ENCODE results near the gene NXNL1. TPM values are rescaled to one million over a fixed set of nuclear protein-coding genes. Genes with fewer than 3 reads are reported as not detected.

NXNL1 gene
- total and polyA plus RNA-seq, 8 donors: 0.28 TPM; not detected in 7

DNA sequence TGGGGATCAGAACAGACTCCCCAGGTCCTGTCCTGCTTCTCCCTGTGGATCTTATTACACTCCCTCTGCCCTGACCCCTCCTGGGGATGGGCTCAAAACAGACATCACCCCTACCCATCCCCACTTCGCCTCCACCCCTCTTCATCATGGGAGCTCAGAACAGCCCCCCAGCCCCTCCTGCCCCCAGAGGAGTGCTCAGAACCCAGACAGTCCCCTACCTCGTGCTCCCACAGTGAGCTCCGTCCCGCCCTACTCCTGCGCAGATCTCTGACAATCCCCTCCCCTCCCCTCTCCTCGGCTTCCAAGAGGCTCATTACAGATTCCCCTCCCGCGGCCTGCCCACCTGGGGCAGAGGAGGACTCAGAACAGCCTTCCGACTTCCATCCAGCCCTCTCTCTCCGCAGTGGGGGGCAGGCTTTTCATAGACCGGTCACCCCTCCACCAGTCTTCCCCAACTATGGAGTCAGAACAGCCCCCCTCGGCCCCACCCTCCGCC is 6.1 kb downstream of the NXNL1 start:
- no peak for TF ChIP-seq CTCF (IDR thresholded peaks at IDR 0.05)
- Histone ChIP-seq H3K27ac (no peak overlapping the region), H3K9me3 (no peaks in the 10 kb centered on the region), H3K4me1 (no peaks in the 10 kb centered on the region), H3K27me3 (peaks cover 22 to 75% of the 10 kb centered on the region in 2 donors), H3K36me3 (no peaks in the 10 kb centered on the region), H3K4me3 (no peak overlapping the region)
- ATAC-seq (no peak), DNase-seq (peak in 1 of 4 donors; percentile 43)
- intact Hi-C loops (cut with DNase I): no loop called here

- ATAC-seq (no peak), DNase-seq (no peak)
- Histone ChIP-seq H3K36me3 (no peaks in the 10 kb centered on the region), H3K4me1 (peaks cover 0 to 12% of the 10 kb centered on the region in 2 donors), H3K9me3 (no peaks in the 10 kb centered on the region), H3K27me3 (peaks cover 22 to 75% of the 10 kb centered on the region in 2 donors), H3K4me3 (no peak overlapping the region), H3K27ac (no peak overlapping the region)
- TF ChIP-seq CTCF (IDR thresholded peaks at IDR 0.05): no peak
- intact Hi-C loops (cut with DNase I): no loop called here
Measured at GRCh38 chr19:17451820-17452219, 8.9 kb downstream of the NXNL1 start.

GRCh38 chr19:17450264-17451075 is 10.3 kb downstream of the NXNL1 start:
- no peak overlapping the region for H3K4me3 ChIP-seq
- no peak overlapping the region for H3K27ac ChIP-seq
- H3K36me3 ChIP-seq: no peaks in the 10 kb centered on the region
- no peaks in the 10 kb centered on the region for H3K9me3 ChIP-seq
- ATAC-seq (no peak), DNase-seq (no peak)
- H3K4me1 ChIP-seq: peaks cover 0 to 12% of the 10 kb centered on the region in 2 donors
- intact Hi-C loops (cut with DNase I): no loop called here
- H3K27me3 ChIP-seq: peaks cover 12 to 63% of the 10 kb centered on the region in 2 donors
- TF ChIP-seq CTCF (IDR thresholded peaks at IDR 0.05): no peak

GRCh38 chr19:17448131-17448967 is 12.4 kb downstream of the NXNL1 start, which contains the start of gene TMEM221:
TSS of gene TMEM221 (minus strand) at chr19:17448668. CDS start at chr19:17448462, 206 bp downstream.
- intact Hi-C loops (cut with DNase I): no loop called here
- TF ChIP-seq CTCF (IDR thresholded peaks at IDR 0.05): peak; percentile 32 to 36
- no peaks in the 10 kb centered on the region for H3K9me3 ChIP-seq
- H3K36me3 ChIP-seq: no peaks in the 10 kb centered on the region
- peak in 2 of 4 donors; percentile 45 to 81 for DNase-seq
- peak; percentile 76 for ATAC-seq
- peaks cover 0 to 12% of the 10 kb centered on the region in 2 donors for H3K4me1 ChIP-seq
- peaks cover 0 to 42% of the 10 kb centered on the region in 2 donors for H3K27me3 ChIP-seq
- H3K4me3 ChIP-seq: peak within 1 kb of the TSS; percentile 17 to 25
- no peak within 1 kb of the TSS for H3K27ac ChIP-seq

Measured in left lung (tissue), 10 donors.